Small intestine (tissue), 7 donors: ENCODE data around the gene PLEKHG3. TPM values are rescaled to one million over a fixed set of nuclear protein-coding genes. Genes with fewer than 3 reads are reported as not detected.

Experiments used
- DNase-seq, 2 donors: peaks; one replicate each; pipeline versions ENCODE4 v3.0.0 to v3.0.0-alpha.2; 2013
- FAIRE-seq: peaks from 2 replicates; lab custom pipeline; 2012; peaks lifted over from hg19 to GRCh38; lab: Jason Lieb, UNC
- H3K27ac ChIP-seq, 3 donors: one replicate each; pipeline ENCODE4 v1.5.1; 2013; ENCODE audit warnings: low read length in 2 of 3, mild to moderate bottlenecking in 2 of 3, control low read depth in 1 of 3, inconsistent platforms in 1 of 3, low read depth in 1 of 3, moderate library complexity in 1 of 3
- H3K27me3 ChIP-seq, 3 donors: one replicate each; pipeline ENCODE4 v1.6.1; 2013; ENCODE audit warnings: low read length in 3 of 3, inconsistent platforms in 1 of 3; ENCODE audit not compliant: control insufficient read depth in 3 of 3, insufficient read depth in 3 of 3
- H3K36me3 ChIP-seq, 3 donors: one replicate each; pipeline ENCODE4 v1.6.1; 2013; ENCODE audit warnings: low read length in 3 of 3, inconsistent platforms in 1 of 3, low read depth in 1 of 3, mild to moderate bottlenecking in 1 of 3, moderate library complexity in 1 of 3; ENCODE audit not compliant: control insufficient read depth in 3 of 3, insufficient read depth in 2 of 3
- H3K4me1 ChIP-seq, 3 donors: one replicate each; pipeline ENCODE4 v1.6.1; 2013; ENCODE audit warnings: low read length in 2 of 3, inconsistent platforms in 1 of 3, low read depth in 1 of 3, mild to moderate bottlenecking in 1 of 3, moderate library complexity in 1 of 3; ENCODE audit not compliant: control insufficient read depth in 3 of 3, insufficient read depth in 2 of 3
- H3K4me3 ChIP-seq, 3 donors: one replicate each; pipeline ENCODE4 v1.5.1; 2013; ENCODE audit warnings: low read length in 3 of 3, control low read depth in 1 of 3, inconsistent platforms in 1 of 3, low read depth in 1 of 3, mild to moderate bottlenecking in 1 of 3, moderate library complexity in 1 of 3
- H3K9me3 ChIP-seq, 2 donors: one replicate each; pipeline ENCODE4 v1.6.1; 2013; ENCODE audit warnings: low read depth in 1 of 2, low read length in 1 of 2; ENCODE audit not compliant: control insufficient read depth in 2 of 2, insufficient read depth in 1 of 2
- WGBS, 3 donors: extraction: QIAGEN DNeasy Blood & Tissue Kit; methylation state at CpG; one replicate each; pipeline ENCODE4 v1.1.7; 2013; 5-methylcytosine and 5-hydroxymethylcytosine counted together
- polyA plus RNA-seq, 4 donors: library from polyadenylated mRNA; stranded (reverse) in 3 of 4; unstranded in 1 of 4; fragments of 200-250 nt in 3 of 4; fragments of 120-200 nt in 1 of 4; gene quantifications; one replicate each; pipeline versions ENCODE4 v1.2.1 to v1.2.3, GENCODE V29; 2013
- donor health status: healthy with polysubstance abuse.
- donor health status: control.
- donor health status: control.
- donor health status: Bipolar disorder and iron deficiency.
- donor health status: healthy.

The PLEKHG3 gene
- polyA plus RNA-seq, 4 donors = 12.7 to 47.0 (median 17.1) TPM

GRCh38 chr14:64792871-64793560 lies 88.8 kb downstream of the PLEKHG3 start:
- no peak for FAIRE-seq
- WGBS, 3 donors = 93 to 95% (median 94%) methylated on average over 25 to 26 of the region's 26 CpGs
- no peak overlapping the region for H3K4me3 ChIP-seq
- H3K27me3 ChIP-seq = no peaks in the 10 kb centered on the region
- H3K9me3 ChIP-seq = no peaks in the 10 kb centered on the region
- no peak for DNase-seq
- no peak overlapping the region for H3K27ac ChIP-seq
- no peaks in the 10 kb centered on the region for H3K4me1 ChIP-seq
- no peaks in the 10 kb centered on the region for H3K36me3 ChIP-seq

GRCh38 chr14:64795211-64795610 lies 91.0 kb downstream of the PLEKHG3 start:
- no peak for DNase-seq
- no peaks in the 10 kb centered on the region for H3K4me1 ChIP-seq
- WGBS, 3 donors = 87 to 94% (median 93%) methylated on average over 15 to 16 of the region's 16 CpGs
- FAIRE-seq = no peak
- H3K36me3 ChIP-seq = no peaks in the 10 kb centered on the region
- H3K27me3 ChIP-seq = no peaks in the 10 kb centered on the region
- H3K9me3 ChIP-seq = peaks cover 0 to 3% of the 10 kb centered on the region in 2 donors
- no peak overlapping the region for H3K27ac ChIP-seq
- H3K4me3 ChIP-seq = no peak overlapping the region

- FAIRE-seq (no peak), DNase-seq (no peak)
- no peak overlapping the region for H3K4me3 ChIP-seq
- no peak overlapping the region for H3K27ac ChIP-seq
- peaks cover 0 to 3% of the 10 kb centered on the region in 2 donors for H3K9me3 ChIP-seq
- no peaks in the 10 kb centered on the region for H3K27me3 ChIP-seq
- H3K36me3 ChIP-seq = no peaks in the 10 kb centered on the region
- no peaks in the 10 kb centered on the region for H3K4me1 ChIP-seq
- 79 to 95% (median 87%) methylated on average over 3 of the region's 3 CpGs for WGBS, 3 donors
These were observed 91.7 kb downstream of the PLEKHG3 start for GRCh38 chr14:64795921-64796320.

GRCh38 chr14:64796369-64796768 lies 92.1 kb downstream of the PLEKHG3 start:
- Histone ChIP-seq H3K36me3 (no peaks in the 10 kb centered on the region), H3K4me3 (no peak overlapping the region), H3K4me1 (no peaks in the 10 kb centered on the region), H3K9me3 (peaks cover 0 to 3% of the 10 kb centered on the region in 2 donors), H3K27me3 (no peaks in the 10 kb centered on the region), H3K27ac (no peak overlapping the region)
- DNase-seq = no peak
- 89 to 95% (median 90%) methylated on average over 11 of the region's 11 CpGs for WGBS, 3 donors
- FAIRE-seq = no peak

GRCh38 chr14:64799555-64799954 lies 95.3 kb downstream of the PLEKHG3 start:
- no peaks in the 10 kb centered on the region for H3K27me3 ChIP-seq
- H3K27ac ChIP-seq = no peak overlapping the region
- no peak overlapping the region for H3K4me3 ChIP-seq
- H3K36me3 ChIP-seq = no peaks in the 10 kb centered on the region
- FAIRE-seq (no peak), DNase-seq (no peak)
- WGBS, 3 donors = 94 to 96% (median 95%) methylated on average over 10 of the region's 10 CpGs
- H3K9me3 ChIP-seq = peaks cover 0 to 3% of the 10 kb centered on the region in 2 donors
- no peaks in the 10 kb centered on the region for H3K4me1 ChIP-seq

Other genes starting within 250 kb of the PLEKHG3 start
- 1 to 10 TPM in 1 of 4 donors, under 1 TPM in 3; 0.27 to 6.9 (median 0.58) TPM for gene AKAP5, start 238.9 kb upstream of the PLEKHG3 start, polyA plus RNA-seq
- gene ZBTB25, start 200.6 kb upstream of the PLEKHG3 start, polyA plus RNA-seq = 10 to 100 TPM in 1 of 4 donors, 1 to 10 TPM in 1, under 1 TPM in 2; 0.81 to 11.4 (median 1.7) TPM
- 10 to 100 TPM in 2 of 4 donors, 1 to 10 TPM in 2; 6.2 to 44.2 (median 10.8) TPM for gene ZBTB1, start 199.7 kb upstream of the PLEKHG3 start, polyA plus RNA-seq
- 10 to 100 TPM in 2 of 4 donors, 1 to 10 TPM in 2; 1.4 to 14.5 (median 6.2) TPM for gene HSPA2, start 163.7 kb upstream of the PLEKHG3 start, polyA plus RNA-seq
- 1 to 10 TPM; 1.6 to 7.8 (median 4.9) TPM for gene PPP1R36, start 154.5 kb upstream of the PLEKHG3 start, polyA plus RNA-seq
- gene SPTB, start 175.5 kb downstream of the PLEKHG3 start, polyA plus RNA-seq = 1 to 10 TPM in 2 of 4 donors, under 1 TPM in 2; under 0.01 to 1.2 (median 0.66) TPM
- 10 to 100 TPM; 25.9 to 40.3 (median 33.9) TPM for gene CHURC1, start 210.0 kb downstream of the PLEKHG3 start, polyA plus RNA-seq
- gene GPX2, start 238.3 kb downstream of the PLEKHG3 start, polyA plus RNA-seq = 1,000 to 10,000 TPM in 1 of 4 donors, 10 to 100 TPM in 3; 49.2 to 1,000 (median 61.2) TPM